Measurements from ENCODE around the gene SMIM28. TPM values are rescaled to one million over a fixed set of nuclear protein-coding genes. Genes with fewer than 3 reads are reported as not detected.
"Not testable (repeated sequence)": the region's sequence is repeated elsewhere in the genome, so short reads cannot be mapped to it uniquely, and the experiment has no call there.

SMIM28 gene
- total RNA-seq, 2 experiments from 2014 or later: not detected

DNA sequence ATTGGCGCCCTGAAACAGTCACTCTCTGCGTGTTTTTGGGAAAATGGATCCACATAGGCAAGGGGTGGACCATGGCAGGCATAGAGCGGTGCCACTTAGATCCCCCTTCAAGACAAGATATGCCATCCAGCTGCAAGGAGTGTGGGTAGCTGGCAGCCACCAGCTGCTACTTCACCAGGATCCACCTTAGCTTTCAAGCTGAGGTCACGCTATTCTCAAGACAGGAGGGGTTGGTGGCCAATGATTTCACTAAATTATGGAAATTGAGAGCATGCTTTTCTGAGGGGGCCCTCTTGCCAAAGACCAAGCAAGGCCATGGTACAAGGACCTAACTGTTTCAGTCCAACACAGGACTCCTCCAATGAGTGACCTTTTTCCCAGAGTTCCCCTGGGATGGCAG is 42.7 kb downstream of the SMIM28 start:
- Mint-ChIP-seq H3K4me3 (no peak overlapping the region), H3K27ac (no peak overlapping the region), H3K27me3 (no peaks in the 10 kb centered on the region), H3K4me1 (peaks cover 6% of the 10 kb centered on the region), H3K9me3 (no peaks in the 10 kb centered on the region), H3K36me3 (peaks cover 15% of the 10 kb centered on the region)
- POLR2A ChIA-PET: no interaction called here
- ATAC-seq (ENCODE audit: low read depth): no peak
- no peak for DNase-seq

DNA sequence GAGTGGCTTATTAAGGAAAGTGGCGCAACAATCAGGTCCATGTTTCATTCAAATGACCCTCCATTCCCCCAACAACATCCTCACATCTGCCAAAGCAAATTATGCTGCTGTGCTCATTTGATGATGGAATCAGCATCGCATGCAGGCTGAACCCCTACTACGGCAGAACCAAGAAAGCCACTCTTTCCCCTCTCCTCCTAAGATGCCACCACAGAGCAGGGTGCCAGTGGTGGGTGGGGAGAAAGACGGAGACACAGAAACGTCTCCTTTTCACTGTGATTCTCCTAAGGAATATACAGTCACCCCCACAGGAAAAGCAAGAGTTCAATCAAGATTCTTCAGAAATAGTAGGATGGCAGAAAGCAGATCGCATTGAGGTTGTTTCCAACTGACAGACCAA is 43.4 kb downstream of the SMIM28 start:
- H3K9me3 Mint-ChIP-seq: no peaks in the 10 kb centered on the region

DNA sequence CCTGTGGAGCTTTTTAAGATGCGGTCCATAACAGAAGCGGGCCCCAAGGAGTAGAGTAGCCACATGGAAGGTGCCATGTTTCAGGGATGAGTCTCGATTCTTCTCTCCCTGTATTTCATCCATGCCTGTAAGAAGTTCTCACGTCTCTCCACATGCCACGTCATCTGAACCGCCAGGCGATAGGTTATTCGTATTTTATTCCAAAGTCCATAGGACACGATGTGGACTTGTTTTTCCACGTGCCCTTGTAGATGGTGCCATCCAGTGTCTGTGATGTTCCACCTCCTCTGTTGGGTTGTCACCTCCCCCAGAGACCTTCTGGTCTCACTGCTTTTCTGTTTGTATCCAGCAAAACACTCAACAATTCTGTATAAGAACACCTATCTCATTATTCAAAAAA is 43.9 kb downstream of the SMIM28 start:
- POLR2A ChIA-PET: no interaction called here
- DNase-seq (no peak), ATAC-seq (ENCODE audit: low read depth) (no peak)
- H3K27ac Mint-ChIP-seq: no peak overlapping the region
- no peaks in the 10 kb centered on the region for H3K27me3 Mint-ChIP-seq
- peaks cover 6% of the 10 kb centered on the region for H3K4me1 Mint-ChIP-seq
- H3K9me3 Mint-ChIP-seq: no peaks in the 10 kb centered on the region
- H3K4me3 Mint-ChIP-seq: no peak overlapping the region
- peaks cover 13% of the 10 kb centered on the region for H3K36me3 Mint-ChIP-seq

More for the DNA sequence above, 43.4 kb downstream of the SMIM28 start:
- no peaks in the 10 kb centered on the region for H3K27me3 Mint-ChIP-seq
- H3K4me1 Mint-ChIP-seq: peaks cover 6% of the 10 kb centered on the region
- peaks cover 13% of the 10 kb centered on the region for H3K36me3 Mint-ChIP-seq
- no peak overlapping the region for H3K4me3 Mint-ChIP-seq
- DNase-seq (no peak), ATAC-seq (ENCODE audit: low read depth) (no peak)
- POLR2A ChIA-PET: no interaction called here
- H3K27ac Mint-ChIP-seq: no peak overlapping the region

DNA sequence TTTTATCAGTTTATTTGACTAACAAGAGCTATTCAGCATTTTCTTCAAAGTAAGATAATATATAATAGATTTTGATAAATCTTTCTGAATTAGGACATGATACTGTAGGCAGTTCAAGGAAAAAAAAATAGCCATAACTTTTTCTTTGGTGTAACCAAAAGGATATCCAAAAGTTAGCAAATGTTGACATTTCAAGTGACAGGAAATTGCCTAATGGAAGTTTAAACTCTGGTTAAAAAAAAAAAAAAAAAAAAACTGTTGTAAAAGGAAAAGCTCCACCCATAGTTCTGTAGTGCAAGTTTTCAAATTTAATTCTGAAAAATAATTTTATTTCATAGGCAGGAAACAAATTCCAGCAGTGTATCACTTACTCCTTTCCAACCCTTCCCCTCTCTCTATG is 45.2 kb downstream of the SMIM28 start:
- H3K4me3 Mint-ChIP-seq: no peak overlapping the region
- POLR2A ChIA-PET: no interaction called here
- no peaks in the 10 kb centered on the region for H3K9me3 Mint-ChIP-seq
- H3K27me3 Mint-ChIP-seq: peaks cover 3% of the 10 kb centered on the region
- H3K27ac Mint-ChIP-seq: no peak overlapping the region
- peaks cover 4% of the 10 kb centered on the region for H3K4me1 Mint-ChIP-seq
- DNase-seq: no peak
- ATAC-seq (ENCODE audit: low read depth): no peak
- H3K36me3 Mint-ChIP-seq: peaks cover 9% of the 10 kb centered on the region

DNA sequence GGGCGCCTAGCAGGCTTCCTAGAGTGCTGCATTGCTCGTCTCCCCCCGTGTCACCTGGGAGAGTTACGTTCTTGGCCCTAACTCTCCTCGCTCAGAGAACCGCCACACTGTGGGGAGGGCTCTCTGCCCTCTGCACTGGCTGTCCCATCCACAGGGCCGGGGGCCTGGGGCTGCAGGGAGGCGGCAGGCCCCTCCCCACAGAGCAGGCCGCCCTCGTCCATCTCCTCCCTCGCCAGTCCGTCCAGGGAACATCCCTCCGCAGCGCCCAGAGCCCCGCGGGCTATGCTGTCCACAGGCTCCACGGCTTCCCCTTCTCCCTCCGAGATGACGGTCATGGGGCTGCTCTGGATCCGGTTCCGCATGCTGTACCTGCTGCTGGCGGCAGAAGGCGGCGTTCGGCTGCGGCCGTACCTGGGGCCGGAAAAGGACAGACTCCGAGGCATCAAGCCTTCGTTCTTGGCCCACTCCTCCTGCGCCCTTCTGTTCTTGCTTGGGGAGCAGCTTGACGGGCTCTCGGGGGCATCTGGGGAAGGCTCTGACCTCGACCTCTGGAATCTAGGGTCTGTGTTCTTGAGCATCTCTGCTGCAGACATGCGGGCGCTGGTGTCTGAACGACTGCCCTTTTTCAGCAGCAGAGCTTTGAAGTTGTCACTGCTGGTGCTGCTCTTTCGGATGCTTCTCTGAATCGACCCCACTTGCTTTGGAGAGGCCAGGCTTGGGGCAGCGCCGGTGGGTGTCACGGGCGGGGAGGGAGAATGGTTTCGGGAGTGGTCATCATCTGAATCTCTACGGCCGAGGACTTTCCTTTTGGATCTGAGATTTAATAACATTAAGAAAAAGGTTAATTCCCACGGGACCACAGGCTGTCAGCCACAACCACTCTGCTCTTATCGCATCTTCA is 46.5 kb downstream of the SMIM28 start:
- ATAC-seq (ENCODE audit: low read depth) (no peak), DNase-seq (no peak)
- POLR2A ChIA-PET: no interaction called here
- Mint-ChIP-seq H3K9me3 (no peaks in the 10 kb centered on the region), H3K27ac (no peak overlapping the region), H3K4me1 (peaks cover 4% of the 10 kb centered on the region), H3K27me3 (peaks cover 3% of the 10 kb centered on the region), H3K36me3 (peaks cover 1% of the 10 kb centered on the region), H3K4me3 (no peak overlapping the region)

DNA sequence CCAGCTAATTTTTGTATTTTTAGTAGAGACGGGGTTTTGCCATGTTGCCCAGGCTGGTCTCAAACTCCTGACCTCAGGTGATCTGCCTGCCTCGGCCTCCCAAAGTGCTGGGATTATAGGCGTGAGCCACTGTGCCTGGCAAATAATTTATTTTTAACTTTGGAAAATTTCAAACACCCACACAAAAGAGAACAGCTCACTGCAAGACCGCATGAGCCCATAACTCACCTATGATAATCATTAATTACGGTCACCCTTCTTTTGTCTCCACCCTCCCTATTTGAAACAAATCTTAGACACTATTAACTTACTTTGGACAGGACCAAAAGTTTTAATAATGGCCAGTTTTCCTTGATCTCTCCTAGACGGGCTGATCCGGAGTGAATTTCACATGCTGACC is 47.6 kb downstream of the SMIM28 start:
- H3K4me3 Mint-ChIP-seq, H3K27me3 Mint-ChIP-seq, POLR2A ChIA-PET: not testable (repeated sequence)

DNA sequence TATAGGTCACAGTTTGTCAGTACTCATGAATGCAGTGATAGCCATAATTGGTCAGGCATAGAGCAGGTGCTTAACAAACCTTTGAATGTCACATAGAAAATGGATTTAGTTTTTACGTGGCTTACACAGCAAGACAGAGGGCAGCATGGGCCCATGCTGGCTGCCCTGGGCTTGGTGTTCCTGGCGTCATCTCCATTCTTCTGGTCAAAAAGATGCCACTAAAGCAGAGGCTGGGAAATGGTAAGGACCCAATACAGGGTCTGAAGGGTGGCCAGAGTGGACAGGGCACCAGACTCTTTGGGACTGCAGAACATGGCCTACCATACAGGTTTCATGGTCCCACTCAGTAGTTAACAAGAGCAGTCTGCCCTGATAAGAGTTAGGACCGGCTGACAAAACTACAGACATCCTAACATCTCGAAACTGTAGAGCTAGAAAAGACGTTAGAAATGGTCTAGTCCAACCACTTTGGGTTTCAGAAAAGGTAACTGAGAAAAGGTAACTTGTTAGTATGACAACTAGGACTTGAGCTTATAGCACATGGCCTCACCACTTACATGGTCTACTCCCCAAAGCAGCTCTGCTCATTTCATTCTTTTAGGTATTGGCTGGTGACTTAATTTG is 48.9 kb downstream of the SMIM28 start:
- no peak overlapping the region for H3K27ac Mint-ChIP-seq

More for the DNA sequence above, 47.6 kb downstream of the SMIM28 start:
- H3K4me1 Mint-ChIP-seq; H3K27ac Mint-ChIP-seq; DNase-seq; ATAC-seq (ENCODE audit: low read depth); H3K9me3 Mint-ChIP-seq; H3K36me3 Mint-ChIP-seq: not testable (repeated sequence)

DNA sequence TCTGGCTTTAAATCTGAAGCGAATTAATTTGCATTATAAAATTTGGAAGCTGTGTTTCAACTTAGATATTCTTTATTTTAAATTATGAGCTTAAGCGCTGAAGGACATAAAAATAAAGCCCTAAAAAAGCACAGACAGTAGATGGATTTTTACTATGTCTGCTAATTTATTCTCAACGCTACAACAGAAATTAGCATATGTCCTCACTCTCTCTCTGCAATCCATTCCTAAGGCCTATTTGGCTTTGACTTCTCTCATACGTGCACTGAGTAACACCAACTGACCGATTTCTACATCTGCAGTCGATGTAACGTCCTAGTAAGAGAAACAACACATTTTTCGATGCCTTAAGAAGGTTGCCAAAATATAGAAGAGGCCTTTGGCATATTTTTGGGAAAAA is 50.0 kb downstream of the SMIM28 start:
- no peak overlapping the region for H3K27ac Mint-ChIP-seq
- H3K36me3 Mint-ChIP-seq: peaks cover 1% of the 10 kb centered on the region
- DNase-seq (no peak), ATAC-seq (ENCODE audit: low read depth) (no peak)
- H3K4me3 Mint-ChIP-seq: no peak overlapping the region
- peaks cover 3% of the 10 kb centered on the region for H3K27me3 Mint-ChIP-seq
- H3K4me1 Mint-ChIP-seq: peaks cover 4% of the 10 kb centered on the region
- POLR2A ChIA-PET: no interaction called here
- H3K9me3 Mint-ChIP-seq: no peaks in the 10 kb centered on the region

More for the DNA sequence above, 48.9 kb downstream of the SMIM28 start:
- no peak overlapping the region for H3K4me3 Mint-ChIP-seq
- POLR2A ChIA-PET: no interaction called here
- ATAC-seq (ENCODE audit: low read depth) (no peak), DNase-seq (no peak)
- no peaks in the 10 kb centered on the region for H3K9me3 Mint-ChIP-seq
- peaks cover 3% of the 10 kb centered on the region for H3K27me3 Mint-ChIP-seq
- peaks cover 4% of the 10 kb centered on the region for H3K4me1 Mint-ChIP-seq
- peaks cover 1% of the 10 kb centered on the region for H3K36me3 Mint-ChIP-seq

DNA sequence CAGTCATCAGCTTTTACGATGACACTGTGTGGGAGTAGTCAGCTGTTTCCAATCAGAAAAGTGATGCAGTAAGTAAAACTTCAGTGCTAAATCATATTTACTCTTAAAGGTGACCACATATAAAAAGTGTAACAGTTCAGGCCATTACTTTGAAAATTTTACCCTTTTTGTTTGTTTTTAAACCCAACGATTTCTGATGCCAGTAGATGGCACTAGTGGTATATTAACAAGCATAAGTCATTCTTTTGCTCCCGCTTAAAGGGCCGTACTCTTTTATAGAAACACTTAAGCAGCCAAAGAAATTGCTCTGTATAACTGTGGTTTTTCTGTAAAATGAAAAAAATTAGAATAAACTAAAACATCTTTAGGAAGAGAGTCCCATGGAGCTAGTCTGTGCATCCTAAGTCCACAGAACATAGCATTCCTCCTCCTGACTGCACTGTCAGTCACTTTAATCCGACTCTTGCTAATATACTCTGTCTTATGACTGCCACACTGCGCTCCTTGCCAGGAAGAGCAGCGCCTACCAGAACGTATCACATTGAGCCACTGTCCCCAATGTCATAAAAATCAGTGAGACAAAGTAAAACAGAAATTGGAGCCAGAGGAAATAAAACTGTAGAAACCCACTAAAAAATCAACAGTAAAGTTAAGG is 51.4 kb downstream of the SMIM28 start:
- DNase-seq (no peak), ATAC-seq (ENCODE audit: low read depth) (peak; percentile 54)
- Mint-ChIP-seq H3K27ac (no peak overlapping the region), H3K4me3 (no peak overlapping the region), H3K27me3 (peaks cover 3% of the 10 kb centered on the region), H3K4me1 (no peaks in the 10 kb centered on the region), H3K36me3 (no peaks in the 10 kb centered on the region), H3K9me3 (no peaks in the 10 kb centered on the region)
- POLR2A ChIA-PET: interaction anchor here (0.6 kb wide), 1 partner anchor 89 kb away, joined by 3 read pairs; no protein-coding TSS in a partner anchor

DNA sequence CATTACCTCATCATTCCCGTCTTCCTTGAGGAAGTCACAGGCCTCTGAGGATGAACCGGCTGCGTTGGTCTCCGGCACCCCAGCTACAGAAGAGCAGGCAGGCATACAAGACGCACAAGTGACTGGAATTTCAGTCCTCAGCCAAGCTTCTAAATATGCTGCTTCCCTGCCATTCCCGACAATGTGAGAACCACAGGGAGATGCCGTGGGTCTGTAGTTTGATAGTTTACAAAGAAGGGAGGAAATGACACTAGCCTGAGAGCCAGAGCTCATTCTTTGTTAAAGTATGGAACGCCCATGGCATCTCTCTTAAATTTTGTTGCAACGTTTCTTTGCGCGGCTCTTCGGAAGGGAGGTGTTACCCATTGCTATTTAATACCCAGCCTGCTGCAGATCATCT is 52.1 kb downstream of the SMIM28 start:
- H3K4me1 Mint-ChIP-seq: no peaks in the 10 kb centered on the region
- no peak overlapping the region for H3K4me3 Mint-ChIP-seq
- H3K27me3 Mint-ChIP-seq: peaks cover 3% of the 10 kb centered on the region
- H3K36me3 Mint-ChIP-seq: no peaks in the 10 kb centered on the region
- POLR2A ChIA-PET: interaction anchor here (0.6 to 0.7 kb wide), 2 partner anchors 80 to 88 kb away, joined by 3 read pairs; no protein-coding TSS in a partner anchor
- DNase-seq (no peak), ATAC-seq (ENCODE audit: low read depth) (no peak)
- no peaks in the 10 kb centered on the region for H3K9me3 Mint-ChIP-seq
- H3K27ac Mint-ChIP-seq: no peak overlapping the region

DNA sequence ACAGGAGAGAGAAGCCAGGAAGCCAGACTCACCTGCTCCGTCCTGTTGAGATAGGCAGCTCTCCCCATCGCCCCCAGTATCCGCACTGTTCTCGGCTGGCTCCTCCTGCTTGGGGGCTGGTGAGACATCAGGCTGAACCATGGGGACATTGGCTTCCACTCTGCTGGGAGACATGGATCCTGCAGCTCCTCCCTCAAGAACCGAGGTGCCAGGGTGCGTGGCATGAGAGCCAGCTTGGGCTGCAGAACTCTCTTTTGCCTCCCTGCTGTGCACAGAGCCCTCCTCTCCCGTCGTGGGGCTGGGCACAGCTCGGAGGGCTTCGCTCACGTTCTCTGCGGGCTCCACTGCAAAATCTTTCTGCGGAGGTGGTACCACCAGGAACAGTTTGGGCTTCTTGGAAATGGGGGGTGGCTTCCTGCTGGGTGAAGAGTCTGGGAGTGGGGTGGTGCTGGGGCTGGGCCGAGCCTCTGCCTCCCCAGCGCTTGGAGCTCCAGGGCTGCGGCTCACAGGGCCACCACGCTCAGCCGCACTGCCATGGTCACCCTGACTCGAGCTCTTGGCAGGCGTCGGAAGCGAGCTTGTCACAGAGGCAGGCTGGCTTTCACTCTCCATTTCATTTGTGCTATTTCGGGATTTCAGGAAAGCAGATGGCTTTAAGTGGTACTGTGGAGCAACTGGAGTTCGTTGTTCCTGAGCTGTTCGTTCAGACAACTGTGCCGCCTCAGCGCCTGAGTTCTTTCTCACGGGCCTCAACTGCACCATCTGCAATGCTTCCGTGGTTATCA is 52.8 kb downstream of the SMIM28 start:
- POLR2A ChIA-PET: interaction anchor here (0.7 kb wide), 1 partner anchor 79 kb away, joined by 3 read pairs; no protein-coding TSS in a partner anchor
- H3K27ac Mint-ChIP-seq: no peak overlapping the region
- no peaks in the 10 kb centered on the region for H3K9me3 Mint-ChIP-seq
- H3K4me1 Mint-ChIP-seq: no peaks in the 10 kb centered on the region
- peaks cover 3% of the 10 kb centered on the region for H3K27me3 Mint-ChIP-seq
- DNase-seq (no peak), ATAC-seq (ENCODE audit: low read depth) (no peak)
- H3K36me3 Mint-ChIP-seq: no peaks in the 10 kb centered on the region
- H3K4me3 Mint-ChIP-seq: no peak overlapping the region

DNA sequence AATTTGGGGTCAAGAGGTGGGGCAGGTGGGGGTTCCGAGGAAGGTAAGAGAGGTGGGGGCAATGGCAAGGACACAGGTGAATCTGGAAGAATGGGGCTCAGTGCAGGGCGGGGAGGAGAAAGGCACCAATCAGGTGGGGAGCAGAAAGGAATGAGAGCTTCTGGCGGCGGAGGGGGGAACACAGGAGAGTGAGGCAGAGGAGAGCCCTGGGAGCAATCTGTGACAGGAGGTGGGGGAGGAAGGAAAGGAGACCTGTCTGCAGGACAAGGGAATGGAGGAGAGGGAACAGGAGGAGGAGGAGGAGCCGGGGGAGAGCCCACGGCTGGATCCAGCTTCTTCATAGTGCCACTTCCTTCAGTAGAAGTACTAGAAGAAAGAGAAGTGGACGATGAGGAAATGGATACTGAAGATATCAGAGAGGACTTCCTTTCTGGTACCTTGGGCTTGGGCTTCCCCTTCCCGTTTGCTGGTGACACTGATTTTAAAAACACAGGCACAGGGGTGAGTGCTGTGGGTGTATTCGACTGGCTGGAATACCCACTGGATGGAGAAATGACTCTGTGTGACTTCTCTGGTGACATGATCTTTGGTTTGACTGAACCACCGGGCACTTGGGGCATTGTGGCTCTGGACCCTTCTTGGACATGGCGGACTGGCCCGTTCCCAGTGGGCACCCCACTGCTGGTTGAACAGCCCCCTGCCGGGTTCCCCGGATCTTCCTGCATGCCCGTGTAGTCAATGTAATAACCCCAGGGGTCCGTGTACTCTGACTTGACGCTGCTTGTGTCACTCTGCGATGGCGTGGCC is 53.8 kb downstream of the SMIM28 start:
- POLR2A ChIA-PET: no interaction called here
- Mint-ChIP-seq H3K4me1 (peaks cover 2% of the 10 kb centered on the region), H3K4me3 (no peak overlapping the region), H3K36me3 (no peaks in the 10 kb centered on the region), H3K27ac (no peak overlapping the region), H3K9me3 (no peaks in the 10 kb centered on the region), H3K27me3 (peaks cover 3% of the 10 kb centered on the region)
- no peak for DNase-seq
- no peak for ATAC-seq (ENCODE audit: low read depth)

All from activated naive CD8-positive, alpha-beta T cell treated with anti-CD3 and anti-CD28 coated beads, Interleukin-2, amount 10 ng/mL, durations not matched to agents 7 days and 5 days (primary cell).